ENCODE measurements around the gene ZNF609.

DNA sequence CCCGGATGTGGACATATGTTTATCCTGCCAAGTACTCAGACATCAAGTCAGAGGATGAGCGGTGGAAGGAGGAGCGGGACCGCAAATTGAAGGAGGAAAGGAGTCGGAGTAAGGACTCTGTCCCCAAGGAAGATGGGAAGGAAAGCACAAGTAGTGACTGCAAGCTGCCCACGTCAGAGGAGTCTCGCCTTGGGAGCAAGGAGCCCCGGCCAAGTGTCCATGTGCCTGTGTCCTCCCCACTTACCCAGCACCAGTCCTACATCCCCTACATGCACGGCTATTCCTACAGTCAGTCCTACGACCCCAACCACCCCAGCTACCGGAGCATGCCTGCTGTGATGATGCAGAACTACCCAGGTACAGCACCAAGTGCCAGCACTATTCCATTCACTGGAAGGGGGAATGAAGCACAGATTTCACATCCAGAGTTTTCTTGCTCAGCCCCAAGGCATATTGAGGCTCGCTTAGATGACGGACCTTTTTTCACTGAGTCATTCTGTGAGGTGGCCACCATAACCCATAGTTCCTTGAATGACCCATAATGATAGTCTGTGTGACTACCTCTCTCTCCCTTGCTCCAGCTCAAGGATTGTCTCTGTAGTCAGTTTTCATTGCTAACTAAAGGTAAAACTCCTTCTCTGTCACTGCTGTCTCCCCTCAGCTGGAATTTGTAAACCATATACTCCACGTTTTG lies 217.9 kb downstream of the ZNF609 start:
- TF ChIP-seq CTCF (IDR thresholded peaks at IDR 0.05 in 2 of 3, conservative IDR thresholded peaks at IDR 0.05 in 1 of 3; ENCODE audit: control insufficient read depth in 2 of 3, extremely low read depth in 1 of 3, insufficient read depth in 1 of 3, low read depth in 3 of 3, low read length in 3 of 3) (no peak), RBBP5 (conservative IDR thresholded peaks at IDR 0.05) (no peak)
